GM23248 (cell line): ENCODE measurements around the gene RERE.

Source experiments
- EZH2 ChIP-seq: fragments of 200-600 bp; sonication (generic); IDR thresholded peaks from 2 replicates; pipeline ENCODE4 v1.6.1; 2018; ENCODE audit warnings: antibody characterized with exemption, mild to moderate bottlenecking; ENCODE audit not compliant: insufficient read depth, poor library complexity, severe bottlenecking
- EZH2phosphoT487 ChIP-seq: fragments of 200-600 bp; sonication (generic); IDR thresholded peaks from 2 replicates; pipeline ENCODE4 v1.6.1; 2018; ENCODE audit warnings: antibody characterized with exemption, moderate library complexity, mild to moderate bottlenecking, low read depth; ENCODE audit not compliant: insufficient read depth

DNA sequence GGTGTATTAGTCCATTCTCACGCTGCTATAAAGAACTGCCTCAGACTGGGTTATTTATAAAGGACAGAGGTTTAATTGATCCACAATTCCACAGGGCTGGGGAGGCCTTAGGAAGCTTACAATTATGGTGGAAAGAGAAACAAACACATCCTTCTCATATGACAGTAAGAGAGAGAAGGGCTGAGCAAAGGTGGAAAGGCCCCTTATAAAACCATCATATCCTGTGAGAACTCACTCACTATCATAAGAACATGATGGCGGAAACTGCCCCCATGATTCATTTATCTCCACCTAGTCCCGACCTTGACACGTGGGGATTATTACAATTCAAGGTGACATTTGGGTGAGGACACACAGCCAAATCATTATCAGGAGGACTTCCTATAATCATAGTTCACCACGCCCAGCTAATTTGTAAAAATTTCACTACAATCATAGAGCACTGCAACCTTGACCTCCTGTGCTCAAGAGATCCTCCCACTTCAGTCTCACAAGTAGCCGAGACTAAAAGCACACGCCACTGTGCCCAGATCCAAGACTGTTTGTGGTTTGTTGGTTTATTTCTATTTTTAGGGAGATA is 164.9 kb downstream of the RERE start:
- TF ChIP-seq EZH2: no peak
- no peak for TF ChIP-seq EZH2phosphoT487
